Keratinocyte (primary cell): ENCODE results near the gene PTOV1. TPM values are rescaled to one million over a fixed set of nuclear protein-coding genes. Genes with fewer than 3 reads are reported as not detected.

Experiments used
- DNase-seq: peaks from one replicate; pipeline ENCODE4 v3.0.0-alpha.2; 2011; ENCODE audit warnings: low read depth, missing footprints, low spot score
- FAIRE-seq: peaks from 2 replicates; lab custom pipeline; 2011; peaks lifted over from hg19 to GRCh38; lab: Jason Lieb, UNC
- H2AFZ ChIP-seq: 2 replicates; pipeline ENCODE4 v1.6.0; 2012; ENCODE audit warnings: low read length, control low read depth, inconsistent platforms; ENCODE audit not compliant: control insufficient read depth
- H3K27ac ChIP-seq: 2 replicates; pipeline ENCODE4 v1.5.1; 2011; ENCODE audit warnings: low read length; ENCODE audit not compliant: control insufficient read depth, insufficient read depth
- H3K27me3 ChIP-seq: 3 replicates; pipeline ENCODE4 v1.6.0; 2011; ENCODE audit warnings: low read length; ENCODE audit not compliant: control insufficient read depth, insufficient read depth; ENCODE audit errors: extremely low read depth
- H3K36me3 ChIP-seq, 2 experiments: 2 replicates in 1 of 2; 3 replicates in 1 of 2; pipeline ENCODE4 v1.5.1; 2011; ENCODE audit warnings: low read length in 2 of 2, mild to moderate bottlenecking in 1 of 2; ENCODE audit not compliant: control insufficient read depth in 2 of 2, insufficient read depth in 2 of 2; ENCODE audit errors: extremely low read depth in 1 of 2
- H3K4me1 ChIP-seq: 3 replicates; pipeline ENCODE4 v1.5.1; 2011; ENCODE audit warnings: low read length; ENCODE audit not compliant: control insufficient read depth, insufficient read depth; ENCODE audit errors: extremely low read depth
- H3K4me2 ChIP-seq: 3 replicates; pipeline ENCODE4 v1.6.0; 2011; ENCODE audit warnings: low read depth, low read length; ENCODE audit not compliant: control insufficient read depth, insufficient read depth; ENCODE audit errors: extremely low read depth
- H3K4me3 ChIP-seq, 3 experiments: fragments of 200-600 bp in 1 of 3; sonication (generic) in 1 of 3; 2 replicates in 2 of 3; 3 replicates in 1 of 3; pipeline ENCODE4 v1.5.1; 2011 to 2016; ENCODE audit warnings: low read length in 3 of 3, mild to moderate bottlenecking in 3 of 3, control low read depth in 2 of 3, inconsistent platforms in 1 of 3, low read depth in 1 of 3, mixed read lengths in 1 of 3, mixed run types in 1 of 3, moderate library complexity in 1 of 3; ENCODE audit not compliant: control insufficient read depth in 2 of 3, insufficient read depth in 2 of 3; ENCODE audit errors: extremely low read depth in 1 of 3
- H3K79me2 ChIP-seq: 2 replicates; pipeline ENCODE4 v1.6.0; 2012; ENCODE audit warnings: low read length; ENCODE audit not compliant: control insufficient read depth, insufficient read depth
- H3K9ac ChIP-seq: 3 replicates; pipeline ENCODE4 v1.6.0; 2011; ENCODE audit warnings: low read length; ENCODE audit not compliant: control insufficient read depth, insufficient read depth; ENCODE audit errors: extremely low read depth
- H3K9me1 ChIP-seq: 3 replicates; pipeline ENCODE4 v1.6.0; 2011; ENCODE audit warnings: low read length; ENCODE audit not compliant: control insufficient read depth, insufficient read depth; ENCODE audit errors: extremely low read depth
- H3K9me3 ChIP-seq: 2 replicates; pipeline ENCODE4 v1.5.1; 2012; ENCODE audit warnings: low read depth, low read length; ENCODE audit not compliant: control insufficient read depth
- H4K20me1 ChIP-seq: 3 replicates; pipeline ENCODE4 v1.6.0; 2011; ENCODE audit warnings: low read length; ENCODE audit not compliant: control insufficient read depth, insufficient read depth; ENCODE audit errors: extremely low read depth
- CTCF ChIP-seq, 3 experiments: IDR thresholded peaks in 1 of 3; conservative IDR thresholded peaks in 1 of 3; optimal IDR thresholded peaks in 1 of 3; 2 replicates in 2 of 3; 3 replicates in 1 of 3; pipeline versions ENCODE3 to v1.5.1; 2011; ENCODE audit warnings: low read length in 3 of 3, mild to moderate bottlenecking in 3 of 3, moderate library complexity in 2 of 3, control low read depth in 1 of 3, inconsistent platforms in 1 of 3; ENCODE audit not compliant: insufficient read depth in 2 of 3; ENCODE audit errors: extremely low read depth in 1 of 3
- EZH2 ChIP-seq: IDR thresholded peaks from one replicate; pipeline ENCODE4 v1.6.1; 2012; ENCODE audit warnings: inconsistent platforms, mild to moderate bottlenecking, low read length, moderate library complexity
- dilution Hi-C: fragments of 300-500 bp; cut with MboI; formaldehyde crosslinking; loops from one replicate; pipeline ENCODE4 v1.7.0; 2020; ENCODE audit warnings: low sequenced_read_pairs; ENCODE audit not compliant: extremely low pct_ligation_motif_present
- polyA plus RNA-seq, 5 experiments: library from polyadenylated mRNA; depleted of rRNA in 3 of 5; stranded (reverse) in 3 of 5; stranded (forward) in 1 of 5; unstranded in 1 of 5; fragments of >200 nt; gene quantifications; 1 replicate in 1 of 5; 2 replicates in 3 of 5; 3 replicates in 1 of 5; pipeline versions ENCODE4 v1.2.1 to v1.2.3, GENCODE V29; 2011 to 2012; ENCODE audit warnings: missing spikeins in 2 of 5, low read depth in 1 of 5, low replicate concordance in 1 of 5

The PTOV1 gene
- polyA plus RNA-seq, 1 donor (not counting 4 experiments of a cell fraction or from before 2014, with no cell fraction given) = 22.9 TPM

DNA sequence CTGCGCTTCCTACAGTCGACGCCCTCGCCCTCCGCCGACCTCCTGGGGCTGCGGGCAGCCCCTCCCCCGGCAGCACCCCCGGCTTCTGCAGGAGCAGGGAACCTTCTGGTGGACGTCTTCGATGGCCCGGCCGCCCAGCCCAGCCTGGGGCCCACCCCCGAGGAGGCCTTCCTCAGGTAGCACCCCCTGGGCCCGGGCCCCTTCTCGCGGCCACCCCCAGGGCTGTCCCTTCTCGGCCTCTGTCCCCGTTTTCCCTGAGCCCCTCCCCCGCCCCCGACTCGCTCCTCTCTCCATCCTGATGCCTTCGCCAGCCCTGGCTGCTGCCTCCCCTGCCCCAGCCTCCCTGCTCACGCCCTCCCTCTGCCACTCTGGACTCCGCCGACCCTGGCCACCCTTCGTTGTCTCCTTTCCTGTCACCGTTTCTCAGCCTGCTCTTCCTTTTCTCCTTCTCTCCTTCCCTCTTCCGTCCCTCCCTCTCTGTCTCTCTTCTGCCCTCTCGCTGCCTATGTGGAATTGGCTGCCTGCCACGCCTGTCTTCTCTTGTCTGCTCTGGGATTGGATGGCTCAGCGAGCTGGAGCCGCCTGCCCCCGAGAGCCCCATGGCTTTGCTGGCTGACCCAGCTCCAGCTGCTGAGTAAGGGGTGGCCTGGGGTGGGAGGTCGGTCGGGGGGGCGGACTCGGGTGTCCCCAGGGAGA lies 48.8 kb upstream of the PTOV1 start:
- dilution Hi-C loops = no loop called here
- no peak overlapping the region for H3K27ac ChIP-seq

DNA sequence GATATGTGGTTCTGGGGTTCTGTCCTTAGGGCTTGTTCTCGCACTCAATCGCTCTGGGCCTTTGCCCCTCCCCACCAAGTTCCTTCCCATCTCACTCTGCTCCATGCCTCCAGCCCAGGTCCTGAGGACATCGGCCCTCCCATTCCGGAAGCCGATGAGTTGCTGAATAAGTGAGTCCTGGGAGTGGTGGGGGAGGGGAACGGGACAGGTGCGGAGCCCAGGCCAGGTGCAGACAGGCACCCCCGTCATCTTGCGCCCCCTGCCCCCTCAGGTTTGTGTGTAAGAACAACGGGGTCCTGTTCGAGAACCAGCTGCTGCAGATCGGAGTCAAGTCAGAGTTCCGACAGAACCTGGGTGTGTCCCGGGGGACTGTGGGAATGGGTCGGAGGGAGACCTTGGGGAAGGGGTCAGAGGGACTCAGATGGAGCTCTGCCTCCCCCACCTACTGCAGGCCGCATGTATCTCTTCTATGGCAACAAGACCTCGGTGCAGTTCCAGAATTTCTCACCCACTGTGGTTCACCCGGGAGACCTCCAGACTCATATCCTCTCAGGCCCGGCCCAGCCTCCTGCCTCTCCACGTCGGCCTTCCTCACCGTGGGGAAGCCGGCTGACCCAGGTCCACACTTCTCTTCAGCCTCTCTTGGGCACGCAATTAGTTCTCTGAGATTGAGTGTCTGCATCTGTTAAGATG lies 48.0 kb upstream of the PTOV1 start:
- FAIRE-seq (no peak), DNase-seq (no peak)
- no peaks in the 10 kb centered on the region for H4K20me1 ChIP-seq
- no peak for TF ChIP-seq CTCF (optimal IDR thresholded peaks at IDR 0.05 in 1 of 3, IDR thresholded peaks at IDR 0.05 in 1 of 3, conservative IDR thresholded peaks at IDR 0.05 in 1 of 3; ENCODE audit: extremely low read depth in 1 of 3, insufficient read depth in 2 of 3, low read length in 3 of 3)
- no peak for TF ChIP-seq EZH2
- H3K9me3 ChIP-seq = no peaks in the 10 kb centered on the region
- no peak overlapping the region for H3K4me2 ChIP-seq
- H3K4me3 ChIP-seq = no peak overlapping the region
- no peaks in the 10 kb centered on the region for H3K27me3 ChIP-seq
- H3K27ac ChIP-seq = no peak overlapping the region
- H3K9ac ChIP-seq = no peak overlapping the region
- H3K79me2 ChIP-seq = no peaks in the 10 kb centered on the region
- no peaks in the 10 kb centered on the region for H3K4me1 ChIP-seq
- peaks cover 25 to 26% of the 10 kb centered on the region in 2 experiments for H3K36me3 ChIP-seq
- H3K9me1 ChIP-seq = no peaks in the 10 kb centered on the region
- no peak overlapping the region for H2AFZ ChIP-seq
- dilution Hi-C loops = no loop called here

More for the DNA sequence above, 48.8 kb upstream of the PTOV1 start:
- Histone ChIP-seq H3K4me2 (no peak overlapping the region), H3K9me1 (no peaks in the 10 kb centered on the region), H3K36me3 (peaks cover 27 to 30% of the 10 kb centered on the region in 2 experiments), H3K9me3 (no peaks in the 10 kb centered on the region), H4K20me1 (no peaks in the 10 kb centered on the region), H2AFZ (no peak overlapping the region), H3K27me3 (no peaks in the 10 kb centered on the region), H3K4me3 (no peak overlapping the region), H3K9ac (no peak overlapping the region), H3K79me2 (no peaks in the 10 kb centered on the region), H3K4me1 (no peaks in the 10 kb centered on the region)
- no peak for TF ChIP-seq EZH2
- no peak for TF ChIP-seq CTCF (optimal IDR thresholded peaks at IDR 0.05 in 1 of 3, IDR thresholded peaks at IDR 0.05 in 1 of 3, conservative IDR thresholded peaks at IDR 0.05 in 1 of 3; ENCODE audit: extremely low read depth in 1 of 3, insufficient read depth in 2 of 3, low read length in 3 of 3)
- DNase-seq = no peak
- FAIRE-seq = no peak
